Nephron progenitor cell (in vitro differentiated cells): ENCODE data around the gene VKORC1L1.

ENCODE experiments used
- DNase-seq: peaks from one replicate; pipeline ENCODE4 v3.0.0; 2021
- H3K27ac Mint-ChIP-seq: 2 replicates; pipeline ENCODE4 v1.8.0; 2021; ENCODE audit warnings: mild to moderate bottlenecking, moderate library complexity, mixed read lengths
- H3K27me3 Mint-ChIP-seq: 2 replicates; pipeline ENCODE4 v1.8.0; 2021; ENCODE audit warnings: mild to moderate bottlenecking, low read depth, mixed read lengths; ENCODE audit not compliant: poor library complexity
- H3K36me3 Mint-ChIP-seq: 2 replicates; pipeline ENCODE4 v1.8.0; 2021; ENCODE audit warnings: low read depth, mixed read lengths
- H3K4me1 Mint-ChIP-seq: 2 replicates; pipeline ENCODE4 v1.8.0; 2021; ENCODE audit warnings: mixed read lengths
- H3K4me3 Mint-ChIP-seq: 2 replicates; pipeline ENCODE4 v1.8.0; 2021; ENCODE audit warnings: mild to moderate bottlenecking, moderate library complexity, mixed read lengths
- H3K9me3 Mint-ChIP-seq: 2 replicates; pipeline ENCODE4 v1.8.0; 2021; ENCODE audit warnings: mild to moderate bottlenecking, moderate library complexity, mixed read lengths
- TF ChIP-seq, protein P1 (sequence below): fragments of 200-600 bp; sonication (generic); IDR thresholded peaks from 2 replicates; pipeline ENCODE4 v1.5.0; 2021; ENCODE audit warnings: antibody characterized with exemption

The VKORC1L1 gene

GRCh38 chr7:66007232-66007631, 134.4 kb downstream of the VKORC1L1 start:
- H3K4me1 Mint-ChIP-seq = peaks cover 33% of the 10 kb centered on the region
- H3K27me3 Mint-ChIP-seq = peaks cover 12% of the 10 kb centered on the region
- H3K36me3 Mint-ChIP-seq = no peaks in the 10 kb centered on the region
- H3K27ac Mint-ChIP-seq = no peak overlapping the region
- H3K9me3 Mint-ChIP-seq = peaks cover 3% of the 10 kb centered on the region
- TF ChIP-seq, protein P1, sequence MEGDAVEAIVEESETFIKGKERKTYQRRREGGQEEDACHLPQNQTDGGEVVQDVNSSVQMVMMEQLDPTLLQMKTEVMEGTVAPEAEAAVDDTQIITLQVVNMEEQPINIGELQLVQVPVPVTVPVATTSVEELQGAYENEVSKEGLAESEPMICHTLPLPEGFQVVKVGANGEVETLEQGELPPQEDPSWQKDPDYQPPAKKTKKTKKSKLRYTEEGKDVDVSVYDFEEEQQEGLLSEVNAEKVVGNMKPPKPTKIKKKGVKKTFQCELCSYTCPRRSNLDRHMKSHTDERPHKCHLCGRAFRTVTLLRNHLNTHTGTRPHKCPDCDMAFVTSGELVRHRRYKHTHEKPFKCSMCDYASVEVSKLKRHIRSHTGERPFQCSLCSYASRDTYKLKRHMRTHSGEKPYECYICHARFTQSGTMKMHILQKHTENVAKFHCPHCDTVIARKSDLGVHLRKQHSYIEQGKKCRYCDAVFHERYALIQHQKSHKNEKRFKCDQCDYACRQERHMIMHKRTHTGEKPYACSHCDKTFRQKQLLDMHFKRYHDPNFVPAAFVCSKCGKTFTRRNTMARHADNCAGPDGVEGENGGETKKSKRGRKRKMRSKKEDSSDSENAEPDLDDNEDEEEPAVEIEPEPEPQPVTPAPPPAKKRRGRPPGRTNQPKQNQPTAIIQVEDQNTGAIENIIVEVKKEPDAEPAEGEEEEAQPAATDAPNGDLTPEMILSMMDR = no peak
- no peak for DNase-seq
- H3K4me3 Mint-ChIP-seq = no peak overlapping the region
